Vagina (tissue), 2 donors: ENCODE data around the gene PGK1. TPM values are rescaled to one million over a fixed set of nuclear protein-coding genes. Genes with fewer than 3 reads are reported as not detected.
"Not testable (repeated sequence)": the region's sequence is repeated elsewhere in the genome, so short reads cannot be mapped to it uniquely, and the experiment has no call there.

Experiments used
- DNase-seq, 2 donors: peaks; one replicate each; pipeline ENCODE4 v3.0.0-alpha.2; 2017; ENCODE audit errors: extremely low spot score in 2 of 2
- H3K27ac ChIP-seq: fragments of 200-600 bp; sonication (generic); one replicate; pipeline ENCODE4 v1.5.1; 2019
- H3K27me3 ChIP-seq: fragments of 200-600 bp; sonication (generic); one replicate; pipeline ENCODE4 v1.5.1; 2019
- H3K36me3 ChIP-seq, 2 donors: fragments of 200-600 bp; sonication (generic); one replicate each; pipeline ENCODE4 v1.5.1; 2017 to 2019
- H3K4me1 ChIP-seq: fragments of 200-600 bp; sonication (generic); one replicate; pipeline ENCODE4 v1.5.1; 2019
- H3K4me3 ChIP-seq, 2 donors: fragments of 200-600 bp; sonication (generic); 1 replicate in 1 of 2; 2 replicates in 1 of 2; pipeline ENCODE4 v1.5.1; 2016 to 2019
- H3K9me3 ChIP-seq: fragments of 200-600 bp; sonication (generic); one replicate; pipeline ENCODE4 v1.5.1; 2019
- CTCF ChIP-seq, 3 experiments: fragments of 450-650 bp in 2 of 3; fragments of 200-600 bp in 1 of 3; sonication (generic) in 1 of 3; IDR thresholded peaks; one replicate each; pipeline ENCODE4 v1.5.1; 2017 to 2019; ENCODE audit warnings: antibody characterized with exemption in 3 of 3, mild to moderate bottlenecking in 2 of 3, moderate library complexity in 2 of 3
- POLR2A ChIP-seq, 2 donors: fragments of 450-650 bp; IDR thresholded peaks; one replicate each; pipeline ENCODE4 v1.6.1; 2017; ENCODE audit warnings: antibody characterized with exemption in 2 of 2, mild to moderate bottlenecking in 2 of 2, moderate library complexity in 2 of 2
- POLR2AphosphoS5 ChIP-seq, 2 donors: sonication (generic); formaldehyde crosslinking; IDR thresholded peaks; one replicate each; pipeline ENCODE4 v1.9.0; 2017; ENCODE audit warnings: antibody characterized with exemption in 2 of 2, mild to moderate bottlenecking in 2 of 2, low read depth in 1 of 2; ENCODE audit not compliant: insufficient read depth in 1 of 2
- intact Hi-C: fragments of 100-400 bp; cut with DNase I; formaldehyde crosslinking; loops from one replicate; pipeline ENCODE4 v1.15.1; 2023
- total RNA-seq: library from RNA; depleted of rRNA; stranded (reverse); fragments of >200 nt; gene quantifications from one replicate; pipeline ENCODE4 v1.2.3, GENCODE V29; 2016

PGK1 gene
- total RNA-seq, 1 donor from 2014 or later = 135 TPM

- intact Hi-C loops = no loop called here
- TF ChIP-seq POLR2A (IDR thresholded peaks at IDR 0.05) (peak in 1 of 2 donors; percentile 24), CTCF (IDR thresholded peaks at IDR 0.05) (no peak), POLR2AphosphoS5 (IDR thresholded peaks at IDR 0.05; ENCODE audit: insufficient read depth in 1 of 2, low read depth in 1 of 2) (peak; percentile 67 to 86)
- peak in 1 of 2 donors; percentile 90 for DNase-seq
- H3K4me1 ChIP-seq = no peaks in the 10 kb centered on the region
- H3K36me3 ChIP-seq = no peaks in the 10 kb centered on the region
- no peaks in the 10 kb centered on the region for H3K9me3 ChIP-seq
- H3K27ac ChIP-seq = peak within 1 kb of the TSS; percentile 80
- no peaks in the 10 kb centered on the region for H3K27me3 ChIP-seq
- peak within 1 kb of the TSS; percentile 57 to 61 for H3K4me3 ChIP-seq
Observed at GRCh38 chrX:78139160-78140123, 35.4 kb downstream of the PGK1 start, which contains the start of gene TAF9B. TAF9B (minus strand) TSS chrX:78139650; CDS start chrX:78139611, 39 bp downstream.

GRCh38 chrX:78140206-78140605, 36.2 kb downstream of the PGK1 start:
- H3K27me3 ChIP-seq = no peaks in the 10 kb centered on the region
- no peaks in the 10 kb centered on the region for H3K9me3 ChIP-seq
- TF ChIP-seq CTCF (IDR thresholded peaks at IDR 0.05) = no peak
- no peak for TF ChIP-seq POLR2AphosphoS5 (IDR thresholded peaks at IDR 0.05; ENCODE audit: insufficient read depth in 1 of 2, low read depth in 1 of 2)
- TF ChIP-seq POLR2A (IDR thresholded peaks at IDR 0.05) = no peak
- H3K4me1 ChIP-seq = no peaks in the 10 kb centered on the region
- no peaks in the 10 kb centered on the region for H3K36me3 ChIP-seq
- intact Hi-C loops = no loop called here
- H3K27ac ChIP-seq = no peak overlapping the region
- H3K4me3 ChIP-seq = peak overlapping the region in 1 of 2 donors; percentile 57
- DNase-seq = no peak

GRCh38 chrX:78147002-78147540, 43.0 kb downstream of the PGK1 start:
- H3K36me3 ChIP-seq, H3K4me3 ChIP-seq, intact Hi-C loops, H3K4me1 ChIP-seq, H3K9me3 ChIP-seq, H3K27me3 ChIP-seq, H3K27ac ChIP-seq, DNase-seq: not testable (repeated sequence)

- H3K4me3 ChIP-seq = not testable (repeated sequence)
Observed at GRCh38 chrX:78157373-78157772, 53.3 kb downstream of the PGK1 start.

GRCh38 chrX:78157846-78158245, 53.8 kb downstream of the PGK1 start:
- DNase-seq, H3K4me3 ChIP-seq, H3K27me3 ChIP-seq, H3K36me3 ChIP-seq, intact Hi-C loops, H3K27ac ChIP-seq, H3K4me1 ChIP-seq, H3K9me3 ChIP-seq: not testable (repeated sequence)

More at GRCh38 chrX:78157373-78157772, 53.3 kb downstream of the PGK1 start:
- H3K27ac ChIP-seq, intact Hi-C loops, H3K9me3 ChIP-seq, H3K4me1 ChIP-seq, H3K36me3 ChIP-seq, DNase-seq, H3K27me3 ChIP-seq: not testable (repeated sequence)

- H3K9me3 ChIP-seq, H3K27ac ChIP-seq, H3K4me3 ChIP-seq, intact Hi-C loops, H3K27me3 ChIP-seq, H3K36me3 ChIP-seq, DNase-seq, H3K4me1 ChIP-seq: not testable (repeated sequence)
Observed at GRCh38 chrX:78160711-78161110, 56.7 kb downstream of the PGK1 start.

GRCh38 chrX:78163175-78163574, 59.1 kb downstream of the PGK1 start:
- H3K9me3 ChIP-seq, DNase-seq, H3K27ac ChIP-seq, H3K27me3 ChIP-seq, H3K36me3 ChIP-seq, H3K4me3 ChIP-seq, H3K4me1 ChIP-seq, intact Hi-C loops: not testable (repeated sequence)
